SIG-M5 treated with dmso at 0.1 percent for 504 hours (cell line): ENCODE measurements around the gene RCAN1.

Source experiments
- DNase-seq: peaks from one replicate; lab custom pipeline; 2025; ENCODE audit not compliant: unreplicated experiment; lab: John Stamatoyannopoulos, UW

The RCAN1 gene

DNA sequence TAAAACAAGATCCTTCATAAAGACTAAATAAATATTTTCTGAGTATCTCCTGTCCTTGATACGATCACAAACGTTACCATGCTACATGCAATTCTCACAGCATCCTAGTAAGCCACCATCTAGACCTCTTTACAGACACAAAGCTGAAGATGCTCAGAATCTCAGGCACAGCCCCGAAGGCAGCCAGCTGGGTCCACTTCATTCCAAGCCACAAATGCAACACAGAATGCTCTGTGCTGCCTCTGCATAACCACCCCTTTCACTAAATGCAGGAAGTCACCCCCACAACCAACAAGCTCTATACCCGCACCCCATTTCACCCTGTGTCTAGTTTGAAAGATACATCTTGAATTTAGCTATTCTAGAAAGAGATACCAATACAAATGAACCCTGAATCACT lies 12.9 kb downstream of the RCAN1 start:
- DNase-seq = no peak

DNA sequence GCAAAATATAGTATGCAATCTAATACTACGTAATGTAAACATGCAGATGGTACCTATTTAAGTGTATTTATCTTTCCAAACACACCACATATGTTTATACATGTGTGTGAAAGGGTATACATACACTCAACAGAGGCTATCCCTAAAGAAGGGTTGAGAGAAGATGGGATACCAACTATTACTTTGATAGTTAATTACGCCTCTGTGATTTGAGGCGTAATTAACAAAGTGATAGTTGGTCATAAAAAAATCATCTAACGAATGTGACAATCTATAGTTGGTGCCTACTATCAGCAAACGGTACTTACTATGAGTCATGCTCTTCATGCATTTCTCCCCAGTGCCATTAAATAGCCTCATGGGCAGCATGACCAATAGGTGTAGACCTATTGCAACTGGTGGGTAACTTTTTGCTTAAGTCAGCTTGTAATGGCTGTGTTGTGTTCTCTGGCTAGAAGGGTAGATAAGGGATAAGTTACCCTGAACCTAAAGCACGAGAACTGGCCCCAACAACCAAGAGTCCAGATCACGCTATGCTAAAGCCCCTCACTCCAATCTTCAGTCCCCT lies 15.3 kb downstream of the RCAN1 start:
- DNase-seq = no peak

DNA sequence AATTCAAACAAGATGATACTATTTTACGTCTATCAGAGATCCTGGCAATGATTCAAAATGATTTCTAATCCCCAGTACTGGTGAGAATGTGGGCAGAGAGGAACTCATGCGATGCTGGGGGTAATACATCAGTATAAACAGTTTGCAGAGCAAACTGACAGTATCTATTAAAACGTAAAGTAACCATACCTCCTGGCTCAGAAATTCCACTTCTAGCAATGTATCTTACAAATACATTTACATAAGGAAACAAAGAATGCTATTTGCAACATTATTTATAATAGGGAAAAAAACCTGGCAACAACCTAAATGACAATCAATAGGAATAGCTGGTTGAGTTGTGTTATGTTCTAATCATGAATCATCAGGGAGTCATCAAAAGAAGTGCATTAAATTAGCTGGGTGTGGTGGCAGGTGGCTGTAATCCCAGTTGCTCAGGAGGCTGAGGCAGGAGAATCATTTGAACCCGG lies 15.9 kb downstream of the RCAN1 start:
- no peak for DNase-seq

GRCh38 chr21:34597406-34597805 lies 17.5 kb downstream of the RCAN1 start:
- DNase-seq = no peak

GRCh38 chr21:34596561-34597271 lies 18.2 kb downstream of the RCAN1 start:
- DNase-seq = no peak

DNA sequence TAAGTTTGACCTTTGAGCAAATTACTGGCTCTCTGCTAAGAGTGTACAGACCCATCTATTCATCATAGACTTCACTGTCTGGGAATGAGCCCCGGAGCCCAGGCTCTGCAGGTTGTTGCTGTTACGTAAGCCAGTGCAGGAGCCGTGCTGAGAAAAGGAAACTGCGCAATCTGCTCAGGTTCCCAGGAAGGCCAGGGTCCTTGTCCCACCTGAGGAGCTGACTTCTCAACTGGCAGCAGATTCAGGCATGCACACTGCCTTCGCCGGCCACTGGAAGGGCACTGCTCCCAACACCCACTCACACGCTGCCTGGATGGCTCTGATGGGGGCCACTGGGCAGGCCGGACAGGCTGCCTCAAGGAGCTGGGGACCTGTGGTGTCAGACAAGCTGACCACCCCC lies 19.5 kb downstream of the RCAN1 start:
- no peak for DNase-seq

GRCh38 chr21:34594566-34595234 lies 20.2 kb downstream of the RCAN1 start:
- no peak for DNase-seq

DNA sequence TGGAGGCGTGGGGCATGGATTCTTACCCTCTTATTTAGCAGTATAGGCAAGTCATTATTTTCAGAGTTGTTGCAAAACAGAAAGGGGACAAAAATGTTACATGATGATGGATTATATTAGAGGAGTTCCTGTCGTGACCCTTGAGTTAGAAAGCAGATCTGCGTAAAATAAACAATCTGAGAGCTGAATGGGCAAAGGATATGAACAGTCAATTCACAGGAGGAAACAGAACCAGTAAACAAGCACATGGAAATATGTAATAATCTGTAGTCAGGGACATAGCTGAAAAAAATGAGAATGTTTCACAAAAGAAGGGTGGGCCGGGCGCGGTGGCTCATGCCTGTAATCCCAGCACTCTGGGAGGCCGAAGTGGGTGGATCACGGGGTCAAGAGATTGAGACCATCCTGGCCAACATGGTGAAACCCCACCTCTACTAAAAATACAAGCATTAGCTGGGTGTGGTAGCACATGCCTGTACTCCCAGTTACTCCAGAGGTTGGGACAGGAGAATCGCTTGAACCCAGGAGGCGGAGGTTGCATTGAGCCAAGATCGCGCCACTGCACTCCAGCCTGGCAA lies 20.9 kb downstream of the RCAN1 start:
- DNase-seq = no peak

GRCh38 chr21:34593423-34593822 lies 21.5 kb downstream of the RCAN1 start:
- no peak for DNase-seq

DNA sequence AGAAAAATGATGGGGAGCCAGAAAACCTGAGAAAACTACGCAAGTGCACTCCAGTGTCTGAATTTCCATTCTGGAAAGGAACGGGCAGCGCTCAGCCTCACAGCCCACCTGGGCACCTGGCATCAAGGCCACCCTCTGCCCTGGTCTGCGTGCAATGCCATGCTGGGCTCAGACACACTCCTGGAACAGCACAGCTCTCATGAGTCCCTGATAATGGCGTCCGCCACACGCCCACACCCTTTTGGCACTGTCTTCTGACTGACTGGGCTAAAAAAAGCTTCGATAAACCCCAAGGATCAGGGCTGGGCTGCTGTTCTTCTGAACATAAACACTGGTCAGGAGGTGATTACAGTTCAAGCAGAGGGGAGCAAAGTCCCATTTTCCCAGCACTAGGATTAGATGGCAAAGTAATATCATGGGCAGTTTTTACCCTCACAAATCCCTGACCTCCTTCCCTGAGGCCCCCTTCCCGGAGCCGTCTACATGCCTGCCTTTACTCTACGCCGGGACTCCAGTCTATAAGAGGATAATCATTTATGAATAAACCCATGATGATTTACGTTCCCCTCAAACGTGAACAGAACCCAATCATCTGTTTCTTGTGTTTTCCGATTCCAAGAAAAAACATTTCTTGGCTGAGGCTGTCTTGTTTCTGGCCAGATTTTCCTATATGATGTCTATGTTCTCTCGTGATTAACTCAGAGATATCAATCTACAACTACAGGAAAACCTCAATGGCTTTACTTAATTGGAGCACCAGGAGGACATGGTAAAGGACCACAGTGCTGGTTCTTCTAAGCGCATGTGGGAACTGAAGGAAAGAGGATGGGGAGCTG lies 22.6 kb downstream of the RCAN1 start:
- no peak for DNase-seq

- DNase-seq = no peak
These were observed 24.4 kb downstream of the RCAN1 start for GRCh38 chr21:34590520-34590919.

- DNase-seq = no peak
These were observed 25.2 kb downstream of the RCAN1 start for GRCh38 chr21:34589511-34590282.

GRCh38 chr21:34583926-34584563 lies 30.9 kb downstream of the RCAN1 start:
- no peak for DNase-seq

GRCh38 chr21:34582506-34583150 lies 32.3 kb downstream of the RCAN1 start:
- DNase-seq = peak; percentile 40

GRCh38 chr21:34580181-34580700 lies 34.7 kb downstream of the RCAN1 start:
- DNase-seq = no peak

- no peak for DNase-seq
These were observed 35.5 kb downstream of the RCAN1 start for GRCh38 chr21:34579411-34579810.

DNA sequence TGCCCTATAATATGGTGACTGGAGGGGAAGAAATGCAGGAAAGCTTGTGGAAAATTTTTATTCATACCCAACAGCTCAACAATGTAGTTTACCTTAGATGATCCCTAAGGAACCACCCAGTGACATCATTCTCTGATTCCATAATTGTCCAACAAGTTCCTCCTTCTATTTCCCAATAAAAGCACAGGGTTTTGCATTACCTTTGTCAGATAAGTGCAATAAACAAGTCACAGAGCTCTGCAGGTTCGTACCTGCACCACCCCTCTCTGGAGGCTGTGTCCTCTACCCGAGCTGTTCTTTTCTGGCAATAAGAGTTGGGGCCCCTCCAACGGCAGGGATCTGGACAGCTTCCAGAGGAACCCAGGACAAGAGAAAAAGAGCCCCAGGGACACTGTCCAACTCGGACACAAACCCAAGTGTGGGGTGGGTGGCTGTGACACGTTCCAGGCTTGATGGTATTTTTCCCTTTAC lies 38.8 kb downstream of the RCAN1 start:
- no peak for DNase-seq

DNA sequence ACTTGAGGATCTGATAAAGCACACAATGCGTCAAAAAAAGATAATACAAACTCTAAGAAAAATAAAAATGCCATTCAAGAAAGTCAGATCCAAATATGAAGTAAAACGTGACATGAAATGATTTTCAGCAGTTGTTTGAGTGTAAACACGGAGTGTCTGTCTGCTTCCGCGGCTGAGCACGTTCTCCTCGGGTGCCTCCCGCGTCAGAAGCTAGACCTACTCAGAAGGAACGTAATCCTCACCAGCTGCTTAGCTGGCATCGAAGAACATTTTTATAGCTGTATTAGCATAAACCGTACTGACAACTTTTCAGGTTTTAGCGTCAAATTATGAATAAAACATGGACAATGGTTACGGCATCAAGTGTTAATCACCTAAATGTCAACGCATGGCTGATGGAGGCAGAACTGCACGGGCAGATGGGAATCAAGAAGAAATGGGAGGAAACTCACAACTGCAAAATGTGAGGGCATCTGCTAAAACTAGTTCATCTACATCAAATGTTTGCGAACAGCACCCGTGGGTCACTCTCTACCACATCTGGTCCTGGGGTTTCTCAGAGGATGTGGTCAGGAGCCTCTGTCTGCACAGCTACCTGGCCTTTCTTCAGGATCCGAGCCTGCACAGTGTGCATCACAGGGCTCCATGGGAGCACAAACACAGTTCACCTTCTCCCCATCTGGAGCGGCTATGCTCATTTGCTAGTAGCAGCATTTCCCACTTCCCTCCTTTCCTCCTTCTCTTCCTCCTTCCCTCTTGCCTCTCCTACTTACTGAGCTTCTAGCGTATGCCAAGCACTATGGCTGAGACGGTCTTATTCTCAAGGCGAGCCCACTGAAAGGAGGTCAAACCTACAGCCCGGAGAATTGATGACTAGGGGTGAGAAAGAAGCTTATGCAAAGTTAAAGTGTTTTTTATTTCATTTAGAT lies 40.0 kb downstream of the RCAN1 start:
- DNase-seq = no peak
